CD14-positive monocyte (primary cell): ENCODE results near the gene CHRNB2. TPM values are rescaled to one million over a fixed set of nuclear protein-coding genes. Genes with fewer than 3 reads are reported as not detected.

Experiments
- DNase-seq, 3 donors: peaks; one replicate each; pipeline ENCODE4 v3.0.0-alpha.2; 2011 to 2022
- H2AFZ ChIP-seq: 2 replicates; pipeline ENCODE4 v1.6.0; 2012; ENCODE audit warnings: mild to moderate bottlenecking, low read depth, low read length, inconsistent platforms; ENCODE audit not compliant: insufficient read depth, poor library complexity, severe bottlenecking
- H3K27ac ChIP-seq, 2 donors: 1 replicate in 1 of 2; 2 replicates in 1 of 2; pipeline ENCODE4 v1.5.1; 2012 to 2013; ENCODE audit warnings: low read length in 2 of 2, control low read depth in 1 of 2, inconsistent platforms in 1 of 2, low read depth in 1 of 2, mild to moderate bottlenecking in 1 of 2
- H3K27me3 ChIP-seq, 2 donors: one replicate each; pipeline versions ENCODE4 v1.6.0 to v1.6.1; 2011 to 2013; ENCODE audit warnings: low read length in 2 of 2; ENCODE audit not compliant: control insufficient read depth in 2 of 2, insufficient read depth in 2 of 2
- H3K36me3 ChIP-seq, 2 donors: replicated peaks in 1 of 2; 1 replicate in 1 of 2; 2 replicates in 1 of 2; pipeline versions ENCODE4 v1.5.1 to v1.6.1; 2012 to 2013; ENCODE audit warnings: low read length in 2 of 2, control low read depth in 1 of 2, inconsistent platforms in 1 of 2, mild to moderate bottlenecking in 1 of 2; ENCODE audit not compliant: insufficient read depth in 2 of 2, control insufficient read depth in 1 of 2
- H3K4me1 ChIP-seq, 2 donors: 1 replicate in 1 of 2; 2 replicates in 1 of 2; pipeline versions ENCODE4 v1.5.1 to v1.6.1; 2012 to 2013; ENCODE audit warnings: low read length in 2 of 2, control low read depth in 1 of 2, inconsistent platforms in 1 of 2, mild to moderate bottlenecking in 1 of 2, moderate library complexity in 1 of 2; ENCODE audit not compliant: insufficient read depth in 2 of 2, control insufficient read depth in 1 of 2
- H3K4me2 ChIP-seq: replicated peaks from 2 replicates; pipeline ENCODE3; 2012; ENCODE audit warnings: low read length, moderate library complexity, mild to moderate bottlenecking; ENCODE audit not compliant: poor library complexity, severe bottlenecking; ENCODE audit errors: extremely low read depth
- H3K4me3 ChIP-seq, 3 experiments: fragments of 200-600 bp in 1 of 3; sonication (generic) in 1 of 3; replicated peaks in 1 of 3; 1 replicate in 2 of 3; 2 replicates in 1 of 3; pipeline ENCODE4 v1.5.1; 2011 to 2013; ENCODE audit warnings: low read length in 3 of 3, mild to moderate bottlenecking in 3 of 3, control low read depth in 2 of 3, low read depth in 2 of 3, inconsistent platforms in 1 of 3, moderate library complexity in 1 of 3
- H3K79me2 ChIP-seq: 2 replicates; pipeline ENCODE4 v1.6.0; 2012; ENCODE audit warnings: mild to moderate bottlenecking, control low read depth, inconsistent platforms, low read length, moderate library complexity; ENCODE audit not compliant: insufficient read depth
- H3K9ac ChIP-seq: 2 replicates; pipeline ENCODE4 v1.6.0; 2017; ENCODE audit warnings: low read length, mild to moderate bottlenecking; ENCODE audit not compliant: insufficient read depth, poor library complexity, severe bottlenecking
- H3K9me3 ChIP-seq, 2 donors: replicated peaks in 1 of 2; 1 replicate in 1 of 2; 2 replicates in 1 of 2; pipeline versions ENCODE4 v1.5.1 to v1.6.1; 2012 to 2013; ENCODE audit warnings: low read length in 2 of 2, control low read depth in 1 of 2; ENCODE audit not compliant: control insufficient read depth in 1 of 2, insufficient read depth in 1 of 2
- H4K20me1 ChIP-seq: 2 replicates; pipeline ENCODE4 v1.6.0; 2012; ENCODE audit warnings: mild to moderate bottlenecking, low read length, control low read depth, moderate library complexity; ENCODE audit not compliant: insufficient read depth
- H3K27ac Mint-ChIP-seq, 7 donors: one replicate each; pipeline ENCODE4 v1.8.0; 2020; ENCODE audit warnings: mild to moderate bottlenecking in 7 of 7, mixed read lengths in 7 of 7, moderate library complexity in 6 of 7, inconsistent platforms in 2 of 7
- H3K27me3 Mint-ChIP-seq, 3 donors: one replicate each; pipeline ENCODE4 v1.8.0; 2021 to 2022; ENCODE audit warnings: low read depth in 3 of 3, mild to moderate bottlenecking in 3 of 3, mixed read lengths in 3 of 3, moderate library complexity in 3 of 3, inconsistent platforms in 1 of 3
- H3K36me3 Mint-ChIP-seq, 2 donors: one replicate each; pipeline ENCODE4 v1.8.0; 2020; ENCODE audit warnings: mixed read lengths in 2 of 2, inconsistent platforms in 1 of 2, mild to moderate bottlenecking in 1 of 2
- H3K4me1 Mint-ChIP-seq: one replicate; pipeline ENCODE4 v1.8.0; 2020; ENCODE audit warnings: mild to moderate bottlenecking, mixed read lengths
- H3K4me3 Mint-ChIP-seq, 2 donors: one replicate each; pipeline ENCODE4 v1.8.0; 2020; ENCODE audit warnings: mild to moderate bottlenecking in 2 of 2, mixed read lengths in 2 of 2, moderate library complexity in 1 of 2
- H3K9me3 Mint-ChIP-seq, 7 donors: one replicate each; pipeline ENCODE4 v1.8.0; 2020 to 2022; ENCODE audit warnings: mixed read lengths in 7 of 7, mild to moderate bottlenecking in 6 of 7, moderate library complexity in 6 of 7, inconsistent platforms in 2 of 7
- CTCF ChIP-seq: fragments of 200-600 bp; IDR thresholded peaks from one replicate; pipeline ENCODE4 v1.8.0; 2022; ENCODE audit warnings: antibody characterized with exemption, mild to moderate bottlenecking
- WGBS: methylation state at CpG from one replicate; pipeline ENCODE4 v1.1.5; 2013; ENCODE audit warnings: missing lambda C conversion rate; ENCODE audit not compliant: insufficient coverage; 5-methylcytosine and 5-hydroxymethylcytosine counted together
- intact Hi-C, 2 donors: fragments of 100-400 bp; cut with micrococcal nuclease; formaldehyde crosslinking; loops; one replicate each; pipeline versions ENCODE4 v1.15.0 to v1.15.1; 2023
- polyA plus RNA-seq, 3 donors: library from polyadenylated mRNA; depleted of rRNA in 1 of 3; unstranded in 2 of 3; stranded (reverse) in 1 of 3; fragments of 300-500 nt in 2 of 3; fragments of >200 nt in 1 of 3; fragmentation: Illumina TruSeq in 2 of 3; gene quantifications; 1 replicate in 2 of 3; 2 replicates in 1 of 3; pipeline ENCODE4 v1.2.3, GENCODE V29; 2012 to 2021

Gene CHRNB2
- polyA plus RNA-seq, 3 donors: 0.05 TPM; not detected in 2

- H3K4me1 ChIP-seq: peaks cover 46 to 58% of the 10 kb centered on the region in 2 donors
- WGBS: 1% methylated on average over 16 of the region's 37 CpGs
- intact Hi-C loops: loop anchor here in 1 of 2 donors (5.0 kb wide), 1 partner anchor 51 kb away; the partner anchor contains the start of gene UBE2Q1
These were observed 41.1 kb downstream of the CHRNB2 start for GRCh38 chr1:154608397-154609270.

More at GRCh38 chr1:154608397-154609270, 41.1 kb downstream of the CHRNB2 start:
- Histone ChIP-seq H3K79me2 (peaks cover 94% of the 10 kb centered on the region), H3K9ac (peak overlapping the region; percentile 96), H3K4me2 (peak overlapping the region; percentile 93), H3K36me3 (peaks cover 0 to 24% of the 10 kb centered on the region in 2 donors), H3K27ac (peak overlapping the region; percentile 83 to 99), H4K20me1 (peaks cover 29% of the 10 kb centered on the region), H3K9me3 (no peaks in the 10 kb centered on the region), H3K4me3 (peak overlapping the region; percentile 85 to 97 (median 95)), H2AFZ (peak overlapping the region; percentile 81), H3K27me3 (no peaks in the 10 kb centered on the region)
- Mint-ChIP-seq H3K27ac (peak overlapping the region; percentile 92 to 100 (median 98)), H3K4me3 (peak overlapping the region; percentile 97 to 100), H3K27me3 (no peaks in the 10 kb centered on the region), H3K4me1 (peaks cover 72% of the 10 kb centered on the region), H3K36me3 (peaks cover 20 to 27% of the 10 kb centered on the region in 2 donors), H3K9me3 (no peaks in the 10 kb centered on the region)
- peak; percentile 12 to 34 (median 29) for DNase-seq
- TF ChIP-seq CTCF: no peak
